ENCODE measurements around the gene CLEC2L.

DNA sequence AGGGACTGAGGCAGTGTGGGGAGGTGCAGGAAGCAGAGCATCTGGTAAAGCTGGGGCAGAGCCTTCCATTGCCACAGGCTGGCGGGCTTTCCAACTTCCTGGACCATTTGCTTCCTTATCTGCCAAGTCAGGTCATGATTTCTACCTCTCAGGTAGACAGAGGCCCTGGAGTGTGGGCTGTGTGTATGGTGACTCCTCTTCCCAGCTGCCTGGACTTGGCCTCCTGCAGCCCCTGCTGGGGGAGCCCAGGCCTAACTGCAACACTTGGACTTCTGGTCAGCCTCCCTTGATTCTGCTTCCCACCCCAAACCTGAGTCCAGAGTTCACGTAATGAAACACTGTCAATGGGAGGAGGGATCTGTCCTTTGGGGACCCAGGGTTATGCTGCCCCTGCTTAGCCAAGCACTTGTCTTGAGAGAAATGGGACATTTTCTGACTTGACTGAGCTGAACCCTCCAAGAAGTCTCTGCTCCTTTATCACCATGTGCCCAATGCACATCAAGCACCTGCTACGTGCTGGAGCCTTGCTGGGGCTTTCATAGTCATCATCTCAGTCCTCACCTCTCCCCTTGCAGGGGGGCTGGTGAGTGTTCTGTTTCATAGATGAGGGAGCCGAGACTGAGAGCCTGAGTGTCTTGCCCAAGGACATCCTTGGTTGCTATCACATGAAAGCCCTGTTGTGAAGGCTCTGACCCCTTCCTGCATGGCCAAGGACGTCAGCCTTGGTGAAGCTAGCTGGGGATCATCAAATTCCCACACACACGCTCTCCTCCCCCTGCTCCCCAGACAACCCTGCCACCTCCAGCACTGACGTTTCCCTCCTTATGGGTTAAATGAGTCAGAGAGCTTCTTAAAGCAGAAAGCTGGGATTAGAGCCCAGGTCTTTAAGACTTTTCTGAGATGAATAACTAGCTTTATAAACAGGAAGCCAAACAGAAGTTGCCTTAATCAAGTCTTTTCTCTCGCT lies 3.4 kb downstream of the CLEC2L start:
- TF ChIP-seq, protein P1, sequence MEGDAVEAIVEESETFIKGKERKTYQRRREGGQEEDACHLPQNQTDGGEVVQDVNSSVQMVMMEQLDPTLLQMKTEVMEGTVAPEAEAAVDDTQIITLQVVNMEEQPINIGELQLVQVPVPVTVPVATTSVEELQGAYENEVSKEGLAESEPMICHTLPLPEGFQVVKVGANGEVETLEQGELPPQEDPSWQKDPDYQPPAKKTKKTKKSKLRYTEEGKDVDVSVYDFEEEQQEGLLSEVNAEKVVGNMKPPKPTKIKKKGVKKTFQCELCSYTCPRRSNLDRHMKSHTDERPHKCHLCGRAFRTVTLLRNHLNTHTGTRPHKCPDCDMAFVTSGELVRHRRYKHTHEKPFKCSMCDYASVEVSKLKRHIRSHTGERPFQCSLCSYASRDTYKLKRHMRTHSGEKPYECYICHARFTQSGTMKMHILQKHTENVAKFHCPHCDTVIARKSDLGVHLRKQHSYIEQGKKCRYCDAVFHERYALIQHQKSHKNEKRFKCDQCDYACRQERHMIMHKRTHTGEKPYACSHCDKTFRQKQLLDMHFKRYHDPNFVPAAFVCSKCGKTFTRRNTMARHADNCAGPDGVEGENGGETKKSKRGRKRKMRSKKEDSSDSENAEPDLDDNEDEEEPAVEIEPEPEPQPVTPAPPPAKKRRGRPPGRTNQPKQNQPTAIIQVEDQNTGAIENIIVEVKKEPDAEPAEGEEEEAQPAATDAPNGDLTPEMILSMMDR (IDR thresholded peaks at IDR 0.05; ENCODE audit: borderline replicate concordance, extremely low read depth, low read length, poor library complexity, severe bottlenecking), result no peak
- TF ChIP-seq EZH2 (IDR thresholded peaks at IDR 0.05; ENCODE audit: borderline replicate concordance, low read depth, low read length, severe bottlenecking), result no peak

Measured in DND-41 (cell line).